Thyroid gland (tissue), 4 donors: ENCODE data around the gene CASP9. TPM values are rescaled to one million over a fixed set of nuclear protein-coding genes. Genes with fewer than 3 reads are reported as not detected.

Experiments used
- DNase-seq, 2 donors: peaks; one replicate each; pipeline ENCODE4 v3.0.0-alpha.2; 2019
- H3K27ac ChIP-seq, 3 donors: fragments of 200-600 bp; sonication (generic); 1 replicate in 2 of 3; 2 replicates in 1 of 3; pipeline ENCODE4 v1.5.1; 2016 to 2019; ENCODE audit warnings: mild to moderate bottlenecking in 1 of 3, moderate library complexity in 1 of 3
- H3K27me3 ChIP-seq: fragments of 200-600 bp; sonication (generic); one replicate; pipeline ENCODE4 v1.5.1; 2019
- H3K36me3 ChIP-seq, 2 donors: fragments of 200-600 bp; sonication (generic); one replicate each; pipeline ENCODE4 v1.5.1; 2016 to 2019
- H3K4me1 ChIP-seq, 2 donors: fragments of 200-600 bp; sonication (generic); one replicate each; pipeline ENCODE4 v1.5.1; 2017 to 2019
- H3K4me3 ChIP-seq, 3 donors: fragments of 200-600 bp; sonication (generic); replicated peaks in 1 of 3; 1 replicate in 2 of 3; 2 replicates in 1 of 3; pipeline ENCODE4 v1.5.1; 2016; ENCODE audit warnings: mild to moderate bottlenecking in 1 of 3
- H3K9me3 ChIP-seq: fragments of 200-600 bp; sonication (generic); one replicate; pipeline ENCODE4 v1.5.1; 2017
- POLR2A ChIP-seq, 2 donors: fragments of 450-650 bp; IDR thresholded peaks; one replicate each; pipeline ENCODE4 v1.6.1; 2017; ENCODE audit warnings: antibody characterized with exemption in 2 of 2, mild to moderate bottlenecking in 2 of 2, moderate library complexity in 1 of 2
- WGBS, 2 donors: methylation state at CpG; one replicate each; pipeline ENCODE4 v1.1.5; 2017; 5-methylcytosine and 5-hydroxymethylcytosine counted together
- intact Hi-C: fragments of 100-400 bp; cut with DNase I; formaldehyde crosslinking; loops from one replicate; pipeline ENCODE4 v1.15.1; 2023
- total RNA-seq, 4 donors: library from RNA; depleted of rRNA; stranded (reverse); fragments of >200 nt; gene quantifications; one replicate each; pipeline ENCODE4 v1.2.3, GENCODE V29; 2016
- TF ChIP-seq, protein P1 (sequence below), 6 experiments: fragments of 200-600 bp in 3 of 6; fragments of 450-650 bp in 3 of 6; sonication (generic) in 3 of 6; IDR thresholded peaks; one replicate each; pipeline ENCODE4 v1.5.1; 2016 to 2019; ENCODE audit warnings: antibody characterized with exemption in 6 of 6, mild to moderate bottlenecking in 2 of 6, inconsistent platforms in 1 of 6, moderate library complexity in 1 of 6

Gene CASP9
- total RNA-seq, 4 donors from 2014 or later = 16.9 to 29.8 (median 20.6) TPM

- no peak overlapping the region for H3K4me3 ChIP-seq
- no peak for DNase-seq
- intact Hi-C loops = no loop called here
- no peak overlapping the region for H3K27ac ChIP-seq
- no peaks in the 10 kb centered on the region for H3K27me3 ChIP-seq
- TF ChIP-seq, protein P1, sequence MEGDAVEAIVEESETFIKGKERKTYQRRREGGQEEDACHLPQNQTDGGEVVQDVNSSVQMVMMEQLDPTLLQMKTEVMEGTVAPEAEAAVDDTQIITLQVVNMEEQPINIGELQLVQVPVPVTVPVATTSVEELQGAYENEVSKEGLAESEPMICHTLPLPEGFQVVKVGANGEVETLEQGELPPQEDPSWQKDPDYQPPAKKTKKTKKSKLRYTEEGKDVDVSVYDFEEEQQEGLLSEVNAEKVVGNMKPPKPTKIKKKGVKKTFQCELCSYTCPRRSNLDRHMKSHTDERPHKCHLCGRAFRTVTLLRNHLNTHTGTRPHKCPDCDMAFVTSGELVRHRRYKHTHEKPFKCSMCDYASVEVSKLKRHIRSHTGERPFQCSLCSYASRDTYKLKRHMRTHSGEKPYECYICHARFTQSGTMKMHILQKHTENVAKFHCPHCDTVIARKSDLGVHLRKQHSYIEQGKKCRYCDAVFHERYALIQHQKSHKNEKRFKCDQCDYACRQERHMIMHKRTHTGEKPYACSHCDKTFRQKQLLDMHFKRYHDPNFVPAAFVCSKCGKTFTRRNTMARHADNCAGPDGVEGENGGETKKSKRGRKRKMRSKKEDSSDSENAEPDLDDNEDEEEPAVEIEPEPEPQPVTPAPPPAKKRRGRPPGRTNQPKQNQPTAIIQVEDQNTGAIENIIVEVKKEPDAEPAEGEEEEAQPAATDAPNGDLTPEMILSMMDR (IDR thresholded peaks at IDR 0.05) = no peak
- TF ChIP-seq POLR2A (IDR thresholded peaks at IDR 0.05) = no peak
- H3K4me1 ChIP-seq = peaks cover 0 to 5% of the 10 kb centered on the region in 2 donors
- 93 to 95% methylated on average over 2 of the region's 2 CpGs for WGBS, 2 donors
- no peaks in the 10 kb centered on the region for H3K9me3 ChIP-seq
- peaks cover 36 to 45% of the 10 kb centered on the region in 2 donors for H3K36me3 ChIP-seq
Observed at GRCh38 chr1:15546641-15547040, 22.6 kb upstream of the CASP9 start.

- no peaks in the 10 kb centered on the region for H3K9me3 ChIP-seq
- no peaks in the 10 kb centered on the region for H3K4me1 ChIP-seq
- peaks cover 52% of the 10 kb centered on the region in 2 donors for H3K36me3 ChIP-seq
- DNase-seq = no peak
- intact Hi-C loops = no loop called here
- H3K4me3 ChIP-seq = no peak overlapping the region
- TF ChIP-seq, protein P1 (IDR thresholded peaks at IDR 0.05) = no peak
- TF ChIP-seq POLR2A (IDR thresholded peaks at IDR 0.05) = no peak
- H3K27ac ChIP-seq = no peak overlapping the region
- no peaks in the 10 kb centered on the region for H3K27me3 ChIP-seq
- WGBS, 2 donors = 94 to 96% methylated on average over 12 of the region's 12 CpGs
Observed at GRCh38 chr1:15543589-15544568, 19.9 kb upstream of the CASP9 start.

DNA sequence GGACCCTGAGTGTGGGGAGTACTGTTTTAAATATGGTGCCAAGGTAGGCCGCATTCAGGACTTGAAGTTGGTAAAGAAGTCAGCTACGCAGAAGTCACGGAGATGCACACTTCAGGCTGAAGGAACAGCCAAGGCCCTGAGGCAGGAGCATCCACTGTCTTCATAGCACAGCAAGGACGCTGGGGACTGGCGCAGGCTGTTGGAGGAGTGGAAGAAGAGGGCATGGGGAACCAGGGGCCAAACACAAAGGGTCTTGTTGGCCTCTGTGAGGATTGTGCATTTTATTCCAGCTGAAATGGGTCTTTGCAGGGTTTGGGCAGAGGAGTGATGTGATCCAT is 19.2 kb upstream of the CASP9 start:
- WGBS, 2 donors = 95 to 97% methylated on average over 5 of the region's 5 CpGs
- H3K27ac ChIP-seq = no peak overlapping the region
- intact Hi-C loops = no loop called here
- no peaks in the 10 kb centered on the region for H3K4me1 ChIP-seq
- no peaks in the 10 kb centered on the region for H3K9me3 ChIP-seq
- TF ChIP-seq, protein P1 (IDR thresholded peaks at IDR 0.05) = no peak
- no peak for TF ChIP-seq POLR2A (IDR thresholded peaks at IDR 0.05)
- H3K36me3 ChIP-seq = peaks cover 51 to 53% of the 10 kb centered on the region in 2 donors
- H3K27me3 ChIP-seq = no peaks in the 10 kb centered on the region
- no peak overlapping the region for H3K4me3 ChIP-seq
- no peak for DNase-seq

DNA sequence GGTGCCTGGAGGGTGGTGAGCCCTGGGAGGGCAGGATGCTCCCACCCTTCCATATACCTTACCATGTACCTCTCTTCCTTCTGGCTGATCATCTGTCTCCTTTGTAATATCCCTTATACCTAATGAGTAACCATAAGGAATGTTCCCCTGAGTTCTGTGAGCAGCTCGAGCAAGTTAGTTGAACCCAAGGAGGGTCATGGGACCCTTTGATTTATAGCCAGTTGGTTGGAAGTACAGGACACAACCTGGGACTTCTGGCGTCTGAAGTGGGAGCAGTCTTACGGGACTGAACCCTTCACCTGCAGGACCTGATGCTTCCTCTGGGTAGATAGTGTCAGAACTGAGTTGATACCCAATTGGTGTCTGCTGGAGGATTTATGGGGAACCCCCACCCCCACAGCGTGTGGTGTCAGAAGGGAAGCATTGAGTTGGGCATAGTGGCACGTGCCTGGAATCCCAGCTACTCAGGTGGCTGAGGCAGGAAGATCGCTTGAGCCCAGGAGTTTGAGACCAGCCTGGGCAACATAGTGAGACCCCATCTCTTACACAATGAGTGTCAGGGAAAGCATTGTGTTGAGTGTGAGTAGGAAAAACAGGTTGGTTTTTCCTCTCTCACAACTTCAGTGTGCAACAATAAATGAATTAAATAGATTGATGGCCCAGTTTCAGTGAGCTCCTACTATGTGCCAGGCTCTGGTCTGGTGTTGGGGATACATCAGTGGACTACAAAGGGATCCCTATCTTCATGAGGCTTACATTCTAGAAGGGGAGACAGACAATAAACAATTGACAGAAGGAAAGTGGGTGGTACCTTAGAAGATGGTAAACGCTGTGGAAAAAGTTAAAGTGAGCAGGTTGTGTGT is 18.6 kb upstream of the CASP9 start:
- H3K27me3 ChIP-seq = no peaks in the 10 kb centered on the region
- H3K36me3 ChIP-seq = peaks cover 51 to 53% of the 10 kb centered on the region in 2 donors
- H3K9me3 ChIP-seq = no peaks in the 10 kb centered on the region
- H3K4me3 ChIP-seq = no peak overlapping the region
- WGBS, 2 donors = 80 to 92% methylated on average over 7 of the region's 7 CpGs
- intact Hi-C loops = no loop called here
- TF ChIP-seq POLR2A (IDR thresholded peaks at IDR 0.05) = no peak
- TF ChIP-seq, protein P1 (IDR thresholded peaks at IDR 0.05) = no peak
- no peaks in the 10 kb centered on the region for H3K4me1 ChIP-seq
- H3K27ac ChIP-seq = no peak overlapping the region
- no peak for DNase-seq
